ENCODE results near the gene AKT2.

Gene AKT2

DNA sequence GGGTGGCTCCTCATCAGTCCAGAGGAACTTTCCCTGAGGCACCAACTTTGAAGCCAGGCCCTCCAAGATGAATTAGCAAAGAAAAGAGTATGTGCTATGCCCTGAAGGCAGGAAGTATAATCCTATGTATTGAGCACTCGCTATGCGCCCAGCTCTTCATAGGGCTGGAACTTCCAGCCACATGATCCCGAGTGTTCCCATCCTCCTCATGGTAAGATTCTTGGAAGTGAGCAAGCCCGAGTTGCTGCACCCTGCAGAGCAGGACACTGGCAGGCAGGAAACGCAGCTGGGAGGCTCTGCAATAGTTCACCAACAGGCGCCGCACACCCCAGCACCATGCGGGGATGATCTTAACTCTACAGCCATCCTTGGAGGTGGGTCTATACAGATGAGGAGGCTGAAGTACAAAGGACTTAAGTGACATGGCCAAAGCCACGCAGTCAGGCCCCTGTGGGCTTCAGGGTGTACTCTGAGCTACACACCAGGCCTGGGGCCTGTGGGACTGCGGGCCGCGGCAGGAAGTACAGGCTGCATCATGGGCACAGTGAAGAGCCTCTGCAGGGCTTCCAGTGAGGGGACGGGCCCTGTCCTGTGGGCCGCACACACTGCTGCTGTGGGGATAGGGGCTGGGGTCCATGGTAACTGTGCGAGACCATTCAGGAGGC is 37.9 kb upstream of the AKT2 start:
- no peak for TF ChIP-seq EZH2phosphoT487 (IDR thresholded peaks at IDR 0.05; ENCODE audit: borderline replicate concordance)
- TF ChIP-seq, protein P1, sequence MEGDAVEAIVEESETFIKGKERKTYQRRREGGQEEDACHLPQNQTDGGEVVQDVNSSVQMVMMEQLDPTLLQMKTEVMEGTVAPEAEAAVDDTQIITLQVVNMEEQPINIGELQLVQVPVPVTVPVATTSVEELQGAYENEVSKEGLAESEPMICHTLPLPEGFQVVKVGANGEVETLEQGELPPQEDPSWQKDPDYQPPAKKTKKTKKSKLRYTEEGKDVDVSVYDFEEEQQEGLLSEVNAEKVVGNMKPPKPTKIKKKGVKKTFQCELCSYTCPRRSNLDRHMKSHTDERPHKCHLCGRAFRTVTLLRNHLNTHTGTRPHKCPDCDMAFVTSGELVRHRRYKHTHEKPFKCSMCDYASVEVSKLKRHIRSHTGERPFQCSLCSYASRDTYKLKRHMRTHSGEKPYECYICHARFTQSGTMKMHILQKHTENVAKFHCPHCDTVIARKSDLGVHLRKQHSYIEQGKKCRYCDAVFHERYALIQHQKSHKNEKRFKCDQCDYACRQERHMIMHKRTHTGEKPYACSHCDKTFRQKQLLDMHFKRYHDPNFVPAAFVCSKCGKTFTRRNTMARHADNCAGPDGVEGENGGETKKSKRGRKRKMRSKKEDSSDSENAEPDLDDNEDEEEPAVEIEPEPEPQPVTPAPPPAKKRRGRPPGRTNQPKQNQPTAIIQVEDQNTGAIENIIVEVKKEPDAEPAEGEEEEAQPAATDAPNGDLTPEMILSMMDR (conservative IDR thresholded peaks at IDR 0.05; ENCODE audit: low read length) = no peak
- Histone ChIP-seq H3K4me3 (ENCODE audit: low read length, poor library complexity, severe bottlenecking) (no peak overlapping the region), H3K9me3 (ENCODE audit: insufficient read depth, low read depth, low read length) (no peaks in the 10 kb centered on the region), H3K4me1 (ENCODE audit: insufficient read depth, low read length, poor library complexity, severe bottlenecking) (no peaks in the 10 kb centered on the region), H4K20me1 (ENCODE audit: insufficient read depth, low read length, poor library complexity, severe bottlenecking) (no peaks in the 10 kb centered on the region), H3K9ac (ENCODE audit: low read depth, low read length, poor library complexity, severe bottlenecking) (no peak overlapping the region), H3K79me2 (ENCODE audit: insufficient read depth, low read length) (no peaks in the 10 kb centered on the region), H3K27me3 (ENCODE audit: insufficient read depth, low read length, poor library complexity, severe bottlenecking) (no peaks in the 10 kb centered on the region), H3K4me2 (ENCODE audit: low read depth, low read length, poor library complexity, severe bottlenecking) (no peak overlapping the region), H3K36me3 (ENCODE audit: insufficient read depth, low read length) (peaks cover 69% of the 10 kb centered on the region; the same call in 1 of the 2 replicates), H2AFZ (ENCODE audit: low read length) (no peak overlapping the region), H3F3A (ENCODE audit: low read depth) (no peaks in the 10 kb centered on the region), H3K9me2 (replicated peaks; ENCODE audit: low read depth, low read length) (no peaks in the 10 kb centered on the region)

DNA sequence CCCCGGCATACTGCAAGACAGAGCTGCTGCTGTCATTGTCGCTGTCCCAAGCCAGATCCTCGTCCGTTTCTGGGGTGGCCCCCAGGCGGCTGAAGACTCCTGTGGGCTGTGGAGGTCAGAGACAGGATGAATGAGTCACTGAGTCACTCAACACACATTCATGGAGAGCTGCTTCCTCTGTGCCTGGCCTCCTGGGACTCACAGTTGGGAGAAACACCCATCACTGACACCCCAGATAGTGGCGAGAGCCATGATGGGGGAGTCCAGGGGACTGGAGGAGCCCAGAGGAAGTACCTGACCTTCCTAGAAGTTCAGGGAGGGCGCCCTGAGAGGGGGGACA is 37.1 kb upstream of the AKT2 start:
- Histone ChIP-seq H3K9ac (ENCODE audit: low read depth, low read length, poor library complexity, severe bottlenecking) (no peak overlapping the region), H3K4me1 (ENCODE audit: insufficient read depth, low read length, poor library complexity, severe bottlenecking) (no peaks in the 10 kb centered on the region), H3K36me3 (ENCODE audit: insufficient read depth, low read length) (peaks cover 61% of the 10 kb centered on the region; the same call in 1 of the 2 replicates), H3K4me2 (ENCODE audit: low read depth, low read length, poor library complexity, severe bottlenecking) (no peak overlapping the region), H3K79me2 (ENCODE audit: insufficient read depth, low read length) (no peaks in the 10 kb centered on the region), H3K9me2 (replicated peaks; ENCODE audit: low read depth, low read length) (no peaks in the 10 kb centered on the region), H3K27me3 (ENCODE audit: insufficient read depth, low read length, poor library complexity, severe bottlenecking) (no peaks in the 10 kb centered on the region), H3F3A (ENCODE audit: low read depth) (no peaks in the 10 kb centered on the region), H4K20me1 (ENCODE audit: insufficient read depth, low read length, poor library complexity, severe bottlenecking) (no peaks in the 10 kb centered on the region), H3K4me3 (ENCODE audit: low read length, poor library complexity, severe bottlenecking) (no peak overlapping the region), H3K9me3 (ENCODE audit: insufficient read depth, low read depth, low read length) (no peaks in the 10 kb centered on the region), H2AFZ (ENCODE audit: low read length) (no peak overlapping the region)
- no peak for TF ChIP-seq EZH2phosphoT487 (IDR thresholded peaks at IDR 0.05; ENCODE audit: borderline replicate concordance)
- TF ChIP-seq, protein P1 (conservative IDR thresholded peaks at IDR 0.05; ENCODE audit: low read length) = no peak

DNA sequence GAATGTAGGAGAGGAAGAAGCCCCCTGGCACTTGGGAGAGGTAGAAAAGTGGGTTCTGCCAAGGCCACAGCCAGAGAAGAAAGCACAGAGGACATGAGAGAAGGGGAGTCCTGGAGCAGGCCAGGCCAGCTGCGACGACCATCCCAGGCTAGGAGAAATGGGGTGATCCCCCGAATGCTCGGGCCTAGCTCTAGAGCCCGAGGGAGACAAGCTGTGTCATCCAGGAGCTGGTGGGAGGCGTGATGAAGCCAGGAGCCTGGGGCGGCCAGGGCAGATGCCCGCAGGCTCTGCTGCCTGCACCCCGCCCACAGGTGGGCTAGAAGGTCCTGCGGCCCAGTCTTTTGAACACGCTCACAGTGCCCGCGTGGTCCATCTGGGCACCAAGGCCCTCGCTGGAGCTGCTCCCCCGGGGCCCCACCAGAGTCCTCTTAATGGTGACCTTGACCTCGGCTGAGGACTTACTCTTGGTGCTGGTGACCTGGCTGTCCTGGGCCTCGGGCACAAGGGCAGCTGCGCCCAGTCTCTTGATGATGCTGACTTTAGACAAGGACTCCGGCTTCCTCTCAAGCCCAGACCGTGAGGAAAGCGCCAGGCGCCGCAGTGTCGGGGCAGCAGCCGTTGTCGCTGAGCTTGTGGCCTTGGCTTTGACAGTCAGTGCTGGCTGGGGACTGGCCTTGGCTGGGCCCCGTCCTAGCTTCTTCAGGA is 36.6 kb upstream of the AKT2 start:
- no peaks in the 10 kb centered on the region for H3F3A ChIP-seq (ENCODE audit: low read depth)
- H3K9me3 ChIP-seq (ENCODE audit: insufficient read depth, low read depth, low read length) = no peaks in the 10 kb centered on the region
- H3K4me1 ChIP-seq (ENCODE audit: insufficient read depth, low read length, poor library complexity, severe bottlenecking) = no peaks in the 10 kb centered on the region
- no peak overlapping the region for H2AFZ ChIP-seq (ENCODE audit: low read length)
- H3K4me2 ChIP-seq (ENCODE audit: low read depth, low read length, poor library complexity, severe bottlenecking) = no peak overlapping the region
- H3K36me3 ChIP-seq (ENCODE audit: insufficient read depth, low read length) = peaks cover 60% of the 10 kb centered on the region; the same call in 1 of the 2 replicates
- H3K27me3 ChIP-seq (ENCODE audit: insufficient read depth, low read length, poor library complexity, severe bottlenecking) = no peaks in the 10 kb centered on the region
- H3K4me3 ChIP-seq (ENCODE audit: low read length, poor library complexity, severe bottlenecking) = no peak overlapping the region
- no peaks in the 10 kb centered on the region for H4K20me1 ChIP-seq (ENCODE audit: insufficient read depth, low read length, poor library complexity, severe bottlenecking)
- H3K9me2 ChIP-seq (replicated peaks; ENCODE audit: low read depth, low read length) = no peaks in the 10 kb centered on the region
- TF ChIP-seq, protein P1 (conservative IDR thresholded peaks at IDR 0.05; ENCODE audit: low read length) = no peak
- TF ChIP-seq EZH2phosphoT487 (IDR thresholded peaks at IDR 0.05; ENCODE audit: borderline replicate concordance) = no peak
- no peak overlapping the region for H3K9ac ChIP-seq (ENCODE audit: low read depth, low read length, poor library complexity, severe bottlenecking)
- no peaks in the 10 kb centered on the region for H3K79me2 ChIP-seq (ENCODE audit: insufficient read depth, low read length)

Measured in Loucy (cell line).